GM12878 (cell line): Measurements from ENCODE around the gene APOO. TPM values are rescaled to one million over a fixed set of nuclear protein-coding genes. Genes with fewer than 3 reads are reported as not detected.
"Not testable (repeated sequence)": the region's sequence is repeated elsewhere in the genome, so short reads cannot be mapped to it uniquely, and the experiment has no call there.

Experiments
- ATAC-seq: fragments of 200-7000 bp; cut with Tn5 transposase; 3 replicates; pipeline ENCODE4 v1.9.1; 2020; ENCODE audit warnings: mild to moderate bottlenecking, moderate library complexity
- BruUV-seq: library from RNA; stranded (reverse); fragments of 400-500 nt; replicated peaks from 2 replicates; lab custom pipeline; 2021; lab: Mats Ljungman, UMichigan
- CTCF ChIA-PET: fragments of 300-600 bp; sonication (Branson Sonifier 250); formaldehyde crosslinking; extraction: SDS; loops from one replicate; lab custom pipeline; 2021; ENCODE audit warnings: inconsistent platforms; lab: Yijun Ruan, JAX
- POLR2A ChIA-PET: fragments of 350-600 bp; formaldehyde crosslinking; extraction: SDS; loops from one replicate; lab custom pipeline; 2021; ENCODE audit warnings: inconsistent platforms; lab: Charles Lee
- RAD21 ChIA-PET: fragments of 300-600 bp; sonication (Branson Sonifier 250); formaldehyde crosslinking; loops from one replicate; lab custom pipeline; 2023; ENCODE audit warnings: antibody characterized with exemption; ENCODE audit not compliant: unreplicated experiment; lab: Charles Lee
- SMC1A ChIA-PET: fragments of 300-600 bp; sonication (Branson Sonifier 250); formaldehyde crosslinking; loops from one replicate; lab custom pipeline; 2023; ENCODE audit not compliant: unreplicated experiment, uncharacterized antibody; lab: Charles Lee
- DNase-seq: peaks from one replicate; pipeline ENCODE4 v3.0.0-alpha.2; 2011; ENCODE audit warnings: low read depth, low spot score
- FAIRE-seq: peaks from 3 replicates; lab custom pipeline; 2011; peaks lifted over from hg19 to GRCh38; lab: Jason Lieb, UNC
- H2AFZ ChIP-seq: 2 replicates; pipeline ENCODE4 v1.6.0; 2011; ENCODE audit warnings: low read depth, low read length, control low read depth; ENCODE audit not compliant: control insufficient read depth
- H3K27ac ChIP-seq: 2 replicates; pipeline ENCODE4 v1.5.1; 2011; ENCODE audit warnings: control low read depth; ENCODE audit not compliant: control insufficient read depth, insufficient read depth
- H3K27me3 ChIP-seq, 2 experiments: replicated peaks in 1 of 2; 2 replicates each; pipeline versions ENCODE4 v1.6.0 to v1.6.1; 2011; ENCODE audit warnings: low read length in 1 of 2; ENCODE audit not compliant: control insufficient read depth in 2 of 2, insufficient read depth in 2 of 2
- H3K36me3 ChIP-seq, 2 experiments: 2 replicates each; pipeline ENCODE4 v1.5.1; 2011; ENCODE audit warnings: low read length in 1 of 2; ENCODE audit not compliant: control insufficient read depth in 2 of 2, insufficient read depth in 2 of 2
- H3K4me1 ChIP-seq: 2 replicates; pipeline ENCODE4 v1.6.1; 2011; ENCODE audit warnings: mild to moderate bottlenecking, low read length, moderate library complexity, mixed read lengths; ENCODE audit not compliant: control insufficient read depth, insufficient read depth
- H3K4me2 ChIP-seq: 2 replicates; pipeline ENCODE4 v1.6.0; 2011; ENCODE audit warnings: control low read depth; ENCODE audit not compliant: control insufficient read depth, insufficient read depth
- H3K4me3 ChIP-seq: fragments of 200-600 bp; sonication (generic); 2 replicates; pipeline ENCODE4 v1.5.1; 2016
- H3K79me2 ChIP-seq: 2 replicates; pipeline ENCODE4 v1.6.0; 2011; ENCODE audit warnings: low read length; ENCODE audit not compliant: control insufficient read depth, insufficient read depth
- H3K9ac ChIP-seq: 2 replicates; pipeline ENCODE4 v1.8.0; 2011; ENCODE audit warnings: low read length, control low read depth, mixed read lengths; ENCODE audit not compliant: control insufficient read depth, insufficient read depth
- H3K9me3 ChIP-seq: replicated peaks from 3 replicates; pipeline ENCODE4 v1.5.1; 2011; ENCODE audit warnings: mild to moderate bottlenecking, low read length; ENCODE audit not compliant: control insufficient read depth, insufficient read depth
- H4K20me1 ChIP-seq: 2 replicates; pipeline ENCODE4 v1.6.0; 2011; ENCODE audit not compliant: control insufficient read depth, insufficient read depth
- BCL11A ChIP-seq: IDR thresholded peaks from 2 replicates; pipeline ENCODE4 v1.6.1; 2011; ENCODE audit warnings: low read depth, low read length
- DPF2 ChIP-seq: fragments of 450-650 bp; IDR thresholded peaks from 2 replicates; pipeline ENCODE4 v1.6.1; 2017; ENCODE audit warnings: mild to moderate bottlenecking
- MEF2A ChIP-seq: IDR thresholded peaks from 2 replicates; pipeline ENCODE4 v1.6.1; 2011; ENCODE audit warnings: low read depth, mild to moderate bottlenecking, low read length, moderate library complexity; ENCODE audit not compliant: insufficient read depth
- MTA2 ChIP-seq: fragments of 450-650 bp; IDR thresholded peaks from 2 replicates; pipeline ENCODE4 v1.6.1; 2016; ENCODE audit warnings: low read depth, mild to moderate bottlenecking, moderate library complexity
- NFYB ChIP-seq: IDR thresholded peaks from 2 replicates; pipeline ENCODE4 v1.6.1; 2011; ENCODE audit warnings: low read depth, mild to moderate bottlenecking, low read length, improper control_type of control experiment, moderate library complexity; ENCODE audit not compliant: insufficient read depth
- PAX5 ChIP-seq: IDR thresholded peaks from 2 replicates; pipeline ENCODE4 v1.6.1; 2011; ENCODE audit warnings: low read depth, low read length, borderline replicate concordance
- WRNIP1 ChIP-seq: IDR thresholded peaks from 2 replicates; pipeline ENCODE4 v1.6.1; 2011; ENCODE audit warnings: low read depth, low read length, improper control_type of control experiment, borderline replicate concordance
- WGBS: methylation state at CpG from one replicate; pipeline ENCODE4 v1.1.6; 2016; ENCODE audit warnings: low lambda C conversion rate; ENCODE audit not compliant: insufficient replicate concordance, insufficient coverage; ENCODE audit errors: missing lambda C conversion rate; 5-methylcytosine and 5-hydroxymethylcytosine counted together
- in situ Hi-C: fragments of 300-500 bp; cut with MboI; formaldehyde crosslinking; loops from 9 replicates; pipeline ENCODE4 v1.14.3; 2018; ENCODE audit warnings: mixed read lengths
- intact Hi-C: fragments of 100-400 bp; cut with micrococcal nuclease; formaldehyde crosslinking; loops from one replicate; pipeline ENCODE4 v1.14.2; 2022; ENCODE audit not compliant: unreplicated experiment
- polyA plus RNA-seq, 11 experiments: library from polyadenylated mRNA; depleted of rRNA in 4 of 11; unstranded in 6 of 11; stranded (reverse) in 5 of 11; fragments of >200 nt; fragmentation: Nextera tagmentation in 4 of 11; fragmentation: Illumina TruSeq in 1 of 11; extraction: Ambion mirVana in 4 of 11; extraction: Trizol in 1 of 11; gene quantifications; 1 replicate in 1 of 11; 2 replicates in 10 of 11; pipeline versions ENCODE4 v1.2.1 to v1.2.3, GENCODE V29; 2011 to 2016; ENCODE audit warnings: inconsistent platforms in 2 of 11, missing spikeins in 2 of 11, low read depth in 1 of 11
- total RNA-seq, 4 experiments: library from RNA; depleted of rRNA in 3 of 4; stranded (reverse); fragments of >200 nt in 3 of 4; fragmentation: Illumina TruSeq in 1 of 4; extraction: Trizol in 1 of 4; gene quantifications; 2 replicates each; pipeline versions ENCODE4 v1.2.1 to v1.2.3, GENCODE V29; 2013 to 2021

Gene APOO
- total and polyA plus RNA-seq, 10 of the 15 experiments (the other 5 are each of a cell fraction or from before 2014, with no cell fraction given), result 20.7 to 68.7 (median 35.5) TPM

- Histone ChIP-seq H3K9ac (no peak overlapping the region), H3K4me2 (no peak overlapping the region), H3K36me3 (no peaks in the 10 kb centered on the region), H3K9me3 (no peaks in the 10 kb centered on the region), H4K20me1 (no peaks in the 10 kb centered on the region), H3K27me3 (no peaks in the 10 kb centered on the region), H2AFZ (no peak overlapping the region), H3K4me3 (no peak overlapping the region), H3K4me1 (no peaks in the 10 kb centered on the region; the same call in 1 of the 2 replicates), H3K27ac (no peak overlapping the region), H3K79me2 (no peaks in the 10 kb centered on the region)
- POLR2A ChIA-PET, result no interaction called here
- in situ Hi-C loops, result no loop called here
- 66% methylated on average over 5 of the region's 5 CpGs for WGBS
- SMC1A ChIA-PET, result no interaction called here
- RAD21 ChIA-PET, result no interaction called here
- intact Hi-C loops, result no loop called here
- DNase-seq, result no peak
- FAIRE-seq, result no peak
- ATAC-seq, result no peak
- CTCF ChIA-PET, result no interaction called here
- TF ChIP-seq PAX5 (no peak), MEF2A (no peak), BCL11A (no peak), DPF2 (no peak), MTA2 (no peak), WRNIP1 (no peak), NFYB (no peak)
- BruUV-seq, result no TSS peak
Measured at GRCh38 chrX:23864742-23865326, 42.9 kb downstream of the APOO start.

- H3K36me3 ChIP-seq, BruUV-seq, H3K27ac ChIP-seq, H2AFZ ChIP-seq, FAIRE-seq, H4K20me1 ChIP-seq, H3K27me3 ChIP-seq, H3K79me2 ChIP-seq, in situ Hi-C loops, H3K4me3 ChIP-seq, H3K4me2 ChIP-seq, DNase-seq, intact Hi-C loops, H3K9me3 ChIP-seq, H3K9ac ChIP-seq, H3K4me1 ChIP-seq: not testable (repeated sequence)
- WGBS, result 0% methylated on average over 2 of the region's 2 CpGs
- ChIA-PET POLR2A (interaction anchor here (0.6 to 1.3 kb wide), 3 partner anchors 10 to 595 kb away, joined by 4 to 6 read pairs (median 6); no protein-coding TSS in a partner anchor), CTCF (interaction anchor here (1.0 kb wide), 1 partner anchor 40 kb away, joined by 3 read pairs; no protein-coding TSS in a partner anchor), RAD21 (interaction anchor here (0.6 to 0.8 kb wide), 3 partner anchors 10 to 839 kb away, joined by 3 to 4 read pairs (median 3); no protein-coding TSS in a partner anchor), SMC1A (interaction anchor here (0.6 to 1.6 kb wide), 2 partner anchors 40 to 1248 kb away, joined by 4 to 8 read pairs; no protein-coding TSS in a partner anchor)
- ATAC-seq, result peak; percentile 15; the same call in 2 of the 3 replicates
Measured at GRCh38 chrX:23861952-23862351, 45.8 kb downstream of the APOO start.
